HG02588 (cell line): ENCODE measurements around the gene COMMD4.
"Not testable (repeated sequence)": the region's sequence is repeated elsewhere in the genome, so short reads cannot be mapped to it uniquely, and the experiment has no call there.

Source experiments
- ATAC-seq: cut with Tn5 transposase; IDR thresholded peaks from one replicate; pipeline ENCODE4 v1.9.1; 2021; ENCODE audit warnings: mild to moderate bottlenecking, moderate library complexity; ENCODE audit not compliant: unreplicated experiment

COMMD4 gene

DNA sequence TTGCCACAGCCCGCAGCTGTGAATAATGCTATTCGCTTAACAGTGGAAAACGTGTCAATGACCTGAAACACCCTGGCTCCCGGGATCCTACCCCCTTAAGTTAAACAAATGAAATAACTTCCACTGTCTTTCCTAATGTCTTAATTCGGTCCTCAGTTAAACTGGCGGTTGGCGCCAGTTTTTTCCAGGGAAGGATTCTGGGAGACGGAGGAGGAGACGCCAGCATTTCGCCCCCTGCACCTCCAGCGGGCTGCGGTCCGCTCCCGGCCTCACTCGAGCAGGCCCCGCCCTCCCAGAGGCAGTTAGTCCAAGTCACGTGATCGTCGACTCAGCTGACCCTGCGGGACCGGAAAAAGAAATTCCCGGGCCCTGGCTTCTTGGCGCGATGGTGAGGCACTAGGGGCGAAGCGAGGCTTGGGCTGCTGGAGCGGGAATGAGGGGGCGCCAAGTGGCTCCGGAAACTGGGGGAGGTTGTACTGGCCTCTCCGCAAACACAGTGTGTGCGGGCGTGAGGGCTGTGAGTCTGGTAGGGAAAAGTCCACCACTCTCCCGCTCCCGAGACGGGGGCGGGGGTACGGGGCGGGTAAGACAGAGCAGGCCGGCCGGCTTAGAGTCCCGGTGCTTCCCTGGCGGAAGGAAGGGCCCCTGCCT is at the start of gene COMMD4:
COMMD4 (plus strand) TSS at position 359 of the 651 bp plus-strand sequence; CDS start at position 386, 27 bp downstream.
- ATAC-seq, result peak; percentile 68

GRCh38 chr15:75293660-75294059 is 42.2 kb upstream of the COMMD4 start:
- ATAC-seq, result not testable (repeated sequence)

DNA sequence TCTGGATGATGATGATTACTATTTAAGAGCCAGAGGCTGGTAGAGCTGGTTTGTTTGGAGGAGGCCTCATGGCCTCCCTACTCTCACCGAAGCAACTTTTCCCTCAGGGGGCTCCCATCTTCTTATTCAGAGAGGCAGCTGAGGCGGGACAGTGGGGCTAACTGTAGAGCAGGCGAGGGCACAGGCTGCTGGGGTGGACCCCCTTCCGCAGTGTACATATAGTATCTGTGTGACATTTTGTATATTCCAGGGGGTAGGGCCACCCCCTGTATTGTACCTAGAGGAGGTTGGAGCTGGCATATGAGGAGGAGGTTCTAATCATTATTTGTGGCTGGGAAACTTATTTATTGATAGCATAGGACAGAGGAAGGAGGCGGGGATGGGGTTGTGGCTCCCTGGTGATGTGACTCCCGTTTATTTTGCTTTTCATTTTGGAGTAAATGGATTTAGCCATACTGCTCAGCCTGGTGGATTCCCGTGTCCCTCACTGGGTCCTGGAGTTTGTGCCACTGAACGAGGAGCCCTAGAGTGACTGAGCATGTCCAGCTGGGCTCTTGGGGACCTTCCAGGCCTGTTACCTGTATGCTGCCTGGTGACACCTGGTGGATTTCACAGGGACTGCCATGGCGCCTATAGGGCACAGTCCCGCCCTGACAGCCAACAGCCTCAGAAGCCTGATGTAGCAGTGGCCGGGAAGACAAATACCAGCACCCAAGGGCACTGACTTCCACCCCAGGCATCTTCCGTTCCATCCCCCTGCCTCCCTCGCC is 37.1 kb upstream of the COMMD4 start:
- peak; percentile 62 for ATAC-seq

DNA sequence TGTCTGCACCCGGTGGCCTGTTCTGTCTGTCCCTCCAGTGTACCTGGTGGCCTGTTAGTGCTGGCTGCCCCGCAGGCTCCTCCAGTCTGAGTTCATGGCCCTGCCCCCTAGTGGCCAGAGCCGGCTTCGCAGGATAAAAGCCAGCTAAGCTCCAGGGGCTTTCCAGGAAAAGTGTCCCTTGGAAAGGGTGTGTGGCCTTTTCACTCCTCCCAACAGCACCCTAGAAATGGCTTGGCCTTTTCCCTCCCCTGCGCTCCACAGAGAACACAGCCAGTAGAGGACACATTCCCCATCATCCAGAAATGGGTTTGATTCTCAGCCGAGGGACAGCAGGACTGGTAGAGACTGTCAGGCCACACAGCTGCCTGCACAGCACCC is 36.6 kb upstream of the COMMD4 start:
- peak; percentile 71 for ATAC-seq

GRCh38 chr15:75300026-75300425 is 35.8 kb upstream of the COMMD4 start:
- not testable (repeated sequence) for ATAC-seq

- no peak for ATAC-seq
Observed at GRCh38 chr15:75302318-75302717, 33.5 kb upstream of the COMMD4 start.

GRCh38 chr15:75302753-75303152 is 33.1 kb upstream of the COMMD4 start:
- not testable (repeated sequence) for ATAC-seq

DNA sequence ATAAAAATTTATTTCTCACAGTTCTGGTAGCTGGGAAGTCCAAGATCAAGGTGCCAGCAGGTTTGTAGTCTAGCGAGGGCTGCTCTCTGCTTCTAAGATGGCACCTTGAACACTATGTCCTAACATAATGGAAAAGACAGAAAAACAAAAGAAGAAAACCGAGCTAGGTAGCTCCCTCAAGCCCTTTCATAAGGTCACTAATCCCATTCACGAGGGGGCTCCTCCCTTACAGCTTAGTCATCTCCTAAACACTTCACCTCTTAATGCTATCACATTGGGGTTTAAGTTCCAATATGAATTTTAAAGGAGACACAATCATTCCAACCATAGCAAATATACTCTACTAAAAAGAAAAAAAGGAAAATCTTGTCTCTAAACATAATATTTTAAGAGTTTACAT is 29.7 kb upstream of the COMMD4 start:
- ATAC-seq, result no peak

DNA sequence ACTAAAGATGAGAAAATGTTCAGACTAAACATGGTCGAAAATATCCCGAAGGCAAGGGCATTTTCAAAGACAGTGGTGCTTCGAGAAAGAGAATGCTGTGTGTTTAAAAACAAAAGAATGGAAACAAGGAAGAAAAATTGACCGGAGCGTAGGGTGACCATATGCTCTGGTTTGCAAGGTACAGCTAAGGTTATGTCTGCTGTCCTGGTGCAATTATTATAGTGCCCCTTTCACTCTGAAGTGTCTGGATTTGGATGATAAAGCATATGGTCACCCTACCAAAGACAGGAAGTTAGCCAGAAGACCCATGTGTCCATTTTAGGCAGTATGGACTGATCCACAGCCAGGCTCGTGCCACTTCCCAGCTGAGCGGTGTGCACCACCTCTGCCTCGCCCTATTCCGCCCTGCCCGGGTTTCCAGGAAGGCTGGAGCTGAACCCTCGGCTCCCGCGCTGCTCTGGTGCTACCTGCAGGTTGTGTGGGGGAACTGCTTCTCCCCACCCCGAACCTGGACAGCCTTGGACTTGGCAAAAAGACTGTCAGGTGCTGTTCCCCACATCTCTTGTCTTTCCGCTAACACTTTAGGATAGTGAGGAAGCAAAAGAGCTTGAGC is 28.0 kb upstream of the COMMD4 start:
- no peak for ATAC-seq

GRCh38 chr15:75309711-75310110 is 26.2 kb upstream of the COMMD4 start:
- ATAC-seq, result no peak

GRCh38 chr15:75312548-75312947 is 23.3 kb upstream of the COMMD4 start:
- ATAC-seq, result not testable (repeated sequence)

DNA sequence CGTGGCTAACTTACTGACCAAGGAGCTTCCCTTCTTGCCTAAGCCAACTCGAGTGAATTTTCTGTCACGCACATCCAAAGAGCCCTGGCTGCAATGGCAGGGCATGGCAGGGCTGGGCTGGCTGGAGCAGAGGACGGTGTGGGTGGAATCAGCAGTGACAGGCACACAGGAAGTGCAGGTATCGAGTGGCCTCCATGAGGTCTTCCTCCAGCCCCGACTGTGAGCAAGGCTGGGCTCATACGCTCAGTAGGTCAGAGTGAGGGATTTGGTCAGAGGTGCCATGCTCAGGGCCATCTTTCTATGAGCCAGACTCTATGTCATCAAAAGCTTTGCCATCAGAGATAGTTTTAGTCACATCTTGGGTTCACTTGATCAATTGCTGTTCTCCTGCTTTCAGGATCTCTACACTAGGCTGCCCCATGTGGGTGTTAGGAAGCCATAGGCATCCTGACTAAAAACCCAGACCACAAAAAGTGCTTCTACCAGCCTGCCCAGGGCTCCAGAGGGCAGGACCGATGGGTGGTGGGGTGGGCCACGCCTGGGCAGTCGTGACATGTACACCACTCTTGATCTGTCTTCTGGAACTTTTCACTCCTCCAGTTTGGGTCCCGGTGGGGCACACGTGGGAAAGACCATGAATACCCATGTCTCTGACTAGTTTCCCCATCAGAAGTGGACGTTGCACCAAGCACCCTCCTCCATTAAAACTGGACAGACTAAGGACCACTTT is 22.6 kb upstream of the COMMD4 start:
- ATAC-seq, result no peak

GRCh38 chr15:75314552-75315290 is 21.1 kb upstream of the COMMD4 start:
- ATAC-seq, result no peak

DNA sequence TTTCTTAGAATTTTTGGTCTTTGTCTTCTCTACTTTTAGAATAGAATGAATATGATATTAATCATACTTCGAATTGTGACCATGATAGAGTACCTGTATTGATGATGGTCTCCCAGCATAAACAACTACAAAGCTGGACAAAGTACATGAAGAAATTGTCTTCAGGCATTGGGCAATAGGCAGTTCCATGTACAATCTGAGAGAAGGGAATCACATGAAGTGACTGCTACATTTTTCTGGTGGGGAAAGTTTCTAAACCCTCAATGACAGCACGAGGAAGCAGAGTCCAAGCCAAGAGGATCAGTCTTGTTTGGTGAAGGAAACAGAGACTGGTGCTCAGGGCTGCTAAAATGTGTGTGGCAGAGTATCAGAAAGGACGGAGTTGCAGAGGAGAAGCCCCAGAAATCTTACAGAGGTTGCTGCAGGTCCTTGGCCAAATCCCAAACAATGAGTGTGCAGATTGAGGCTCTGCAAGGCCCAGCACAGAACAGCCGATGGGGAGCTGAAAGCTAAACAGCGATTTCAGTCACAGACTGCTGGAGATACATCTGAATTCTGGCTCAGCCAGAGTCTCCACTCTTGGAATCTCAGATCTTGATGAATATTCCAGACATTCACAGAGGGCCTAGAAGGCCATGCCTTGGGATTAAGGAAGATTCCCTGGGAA is 16.5 kb upstream of the COMMD4 start:
- not testable (repeated sequence) for ATAC-seq

- ATAC-seq, result no peak
Observed at GRCh38 chr15:75321711-75322110, 14.2 kb upstream of the COMMD4 start.

DNA sequence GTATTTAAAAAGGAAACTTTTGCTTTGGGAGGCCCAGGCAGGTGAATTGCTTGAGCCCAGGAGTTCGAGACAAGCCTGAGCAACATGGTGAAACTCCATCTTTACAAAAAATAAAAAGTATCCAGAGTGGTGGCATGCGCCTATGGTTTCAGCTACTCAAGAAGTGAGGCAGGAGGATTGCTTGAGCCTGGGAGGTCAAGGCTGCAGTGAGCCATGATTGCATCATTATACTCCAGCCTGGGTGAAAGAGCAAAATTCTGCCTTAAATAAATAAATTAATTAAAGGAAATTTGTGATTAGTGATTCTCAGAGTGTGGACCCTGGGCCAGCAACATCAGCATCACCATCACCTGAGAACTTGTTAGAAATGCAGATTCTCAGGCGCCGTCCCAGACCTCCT is 9.9 kb upstream of the COMMD4 start:
- ATAC-seq, result no peak

- no peak for ATAC-seq
Observed at GRCh38 chr15:75327005-75327404, 8.9 kb upstream of the COMMD4 start.

GRCh38 chr15:75327491-75327890 is 8.4 kb upstream of the COMMD4 start:
- no peak for ATAC-seq

GRCh38 chr15:75328493-75329314 is 7.2 kb upstream of the COMMD4 start:
- ATAC-seq, result no peak
